HCT116 (cell line): ENCODE results near the gene ALKBH6. TPM values are rescaled to one million over a fixed set of nuclear protein-coding genes. Genes with fewer than 3 reads are reported as not detected.

Experiments
- ATAC-seq: fragments of 200-7000 bp; cut with Tn5 transposase; 2 replicates; pipeline ENCODE4 v1.9.1; 2020; ENCODE audit warnings: mild to moderate bottlenecking, moderate library complexity
- BruUV-seq: library from RNA; stranded (reverse); fragments of 400-500 nt; replicated peaks from 2 replicates; lab custom pipeline; 2021; lab: Mats Ljungman, UMichigan
- CTCF ChIA-PET: fragments of 300-600 bp; sonication (Branson Sonifier 250); formaldehyde crosslinking; loops from one replicate; lab custom pipeline; 2021; ENCODE audit warnings: antibody characterized with exemption; lab: Charles Lee
- POLR2A ChIA-PET: fragments of 300-600, 350-600 bp; sonication (Branson Sonifier 250); formaldehyde crosslinking; loops from one replicate; lab custom pipeline; 2021; ENCODE audit warnings: antibody characterized with exemption; lab: Charles Lee
- RAD21 ChIA-PET, 2 experiments: fragments of 300-600 bp; sonication (Branson Sonifier 250); formaldehyde crosslinking; loops; one replicate each; lab custom pipeline; 2023; ENCODE audit warnings: low total read pairs in 2 of 2; ENCODE audit not compliant: uncharacterized antibody in 2 of 2, unreplicated experiment in 2 of 2, low non-redundant PET in 1 of 2; lab: Charles Lee
- DNase-seq: peaks from one replicate; pipeline ENCODE4 v3.0.0-alpha.2; 2010; ENCODE audit warnings: low read depth, low spot score
- H2AFZ ChIP-seq: fragments of 200-600 bp; shearing (Covaris generic), sonication (generic); 2 replicates; pipeline ENCODE4 v1.6.1; 2017; ENCODE audit warnings: low read depth, mixed run types, mixed read lengths, antibody characterized with exemption, low read length; ENCODE audit not compliant: poor library complexity, severe bottlenecking
- H3K27ac ChIP-seq: 2 replicates; pipeline ENCODE4 v1.5.1; 2012; ENCODE audit warnings: low read depth, low read length
- H3K27me3 ChIP-seq: fragments of 200-600 bp; sonication (generic); 2 replicates; pipeline ENCODE4 v1.6.1; 2016; ENCODE audit warnings: mixed run types, low read length, mixed read lengths; ENCODE audit not compliant: insufficient read depth
- H3K36me3 ChIP-seq, 2 experiments: fragments of 200-500 bp in 1 of 2; fragments of 200-600 bp in 1 of 2; sonication (Bioruptor generic) in 1 of 2; sonication (generic) in 1 of 2; 2 replicates each; pipeline versions ENCODE4 v1.5.1 to v1.6.1; 2014 to 2016; ENCODE audit warnings: low read length in 2 of 2, inconsistent platforms in 1 of 2, mixed read lengths in 1 of 2, mixed run types in 1 of 2; ENCODE audit not compliant: insufficient read depth in 2 of 2, control insufficient read depth in 1 of 2
- H3K4me1 ChIP-seq, 2 experiments: fragments of 200-600 bp in 1 of 2; sonication (generic) in 1 of 2; 2 replicates each; pipeline versions ENCODE4 v1.5.1 to v1.6.1; 2012 to 2017; ENCODE audit warnings: low read length in 2 of 2, inconsistent platforms in 1 of 2, mild to moderate bottlenecking in 1 of 2, mixed read lengths in 1 of 2, mixed run types in 1 of 2, moderate library complexity in 1 of 2; ENCODE audit not compliant: insufficient read depth in 2 of 2, control insufficient read depth in 1 of 2
- H3K4me2 ChIP-seq: fragments of 200-600 bp; sonication (generic); 2 replicates; pipeline ENCODE4 v1.6.1; 2017; ENCODE audit warnings: mixed run types, low read length, mixed read lengths
- H3K4me3 ChIP-seq, 2 experiments: fragments of 200-600 bp in 1 of 2; sonication (generic) in 1 of 2; replicated peaks in 1 of 2; 2 replicates each; pipeline ENCODE4 v1.5.1; 2011 to 2016; ENCODE audit warnings: low read length in 2 of 2, control low read depth in 1 of 2, low read depth in 1 of 2, mild to moderate bottlenecking in 1 of 2, mixed read lengths in 1 of 2, mixed run types in 1 of 2
- H3K79me2 ChIP-seq: fragments of 200-600 bp; sonication (generic); 2 replicates; pipeline ENCODE4 v1.6.1; 2017; ENCODE audit warnings: mild to moderate bottlenecking, mixed run types, low read length, moderate library complexity, mixed read lengths; ENCODE audit not compliant: insufficient read depth
- H3K9ac ChIP-seq: fragments of 200-600 bp; sonication (generic); 2 replicates; pipeline ENCODE4 v1.6.1; 2016; ENCODE audit warnings: low read length, mixed read lengths
- H3K9me2 ChIP-seq: fragments of 200-600 bp; sonication (generic), shearing (Covaris generic); 2 replicates; pipeline ENCODE4 v1.6.1; 2017; ENCODE audit warnings: mixed run types, mild to moderate bottlenecking, moderate library complexity; ENCODE audit not compliant: insufficient read depth
- H3K9me3 ChIP-seq, 2 experiments: fragments of 200-500 bp in 1 of 2; fragments of 200-600 bp in 1 of 2; sonication (Bioruptor generic) in 1 of 2; sonication (generic) in 1 of 2; 2 replicates each; pipeline ENCODE4 v1.6.1; 2014 to 2017; ENCODE audit warnings: low read length in 2 of 2, mixed read lengths in 2 of 2, inconsistent platforms in 1 of 2, low read depth in 1 of 2, mild to moderate bottlenecking in 1 of 2, mixed run types in 1 of 2, moderate library complexity in 1 of 2; ENCODE audit not compliant: control insufficient read depth in 1 of 2, insufficient read depth in 1 of 2
- H4K20me1 ChIP-seq: fragments of 200-600 bp; sonication (generic), shearing (Covaris generic); 2 replicates; pipeline ENCODE4 v1.6.1; 2017; ENCODE audit warnings: mixed run types, mild to moderate bottlenecking, moderate library complexity; ENCODE audit not compliant: insufficient read depth
- EZH2phosphoT487 ChIP-seq: fragments of 200-600 bp; IDR thresholded peaks from 2 replicates; pipeline ENCODE4 v1.6.1; 2018; ENCODE audit warnings: antibody characterized with exemption, borderline replicate concordance
- REST ChIP-seq: IDR thresholded peaks from 2 replicates; pipeline ENCODE4 v1.6.1; 2012; ENCODE audit warnings: low read depth
- intact Hi-C: fragments of 100-400 bp; cut with micrococcal nuclease; formaldehyde crosslinking; loops from 2 replicates; pipeline ENCODE4 v1.10.0; 2022
- total RNA-seq: library from RNA; stranded (reverse); gene quantifications from one replicate; pipeline ENCODE4 v1.2.1, GENCODE V29; 2021; ENCODE audit not compliant: unreplicated experiment

The ALKBH6 gene
- total RNA-seq, 1 experiment from 2014 or later, result 28.6 TPM

GRCh38 chr19:36001605-36002004, 12.4 kb downstream of the ALKBH6 start (continued):
- TF ChIP-seq EZH2phosphoT487, result no peak

DNA sequence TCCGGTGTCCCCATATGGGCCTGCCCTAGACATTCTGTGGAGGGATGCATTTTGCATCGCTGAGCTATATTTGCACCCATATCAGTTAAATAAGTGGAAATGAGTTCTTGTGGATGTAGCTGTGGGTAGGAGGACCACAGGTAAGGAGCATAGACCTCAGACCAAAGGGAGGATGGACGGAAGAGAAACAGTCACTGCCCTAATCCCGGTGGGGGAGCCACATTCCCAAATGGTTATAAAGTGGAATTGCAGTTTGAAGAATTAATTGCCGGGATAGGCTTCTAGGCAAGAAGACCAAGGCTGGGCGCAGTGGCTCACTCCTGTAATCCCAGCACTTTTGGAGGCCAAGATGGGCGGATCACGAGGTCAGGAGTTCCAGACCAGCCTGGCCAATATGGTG, 17.2 kb downstream of the ALKBH6 start:
- Histone ChIP-seq H2AFZ (no peak overlapping the region), H3K36me3 (0 out of 4 replicates have a peak, but pooled peaks cover 0 to 3% of the 10 kb centered on the region in 2 experiments), H3K27me3 (no peaks in the 10 kb centered on the region), H3K27ac (peak overlapping the region; percentile 22; the same call in 1 of the 2 replicates), H3K9me3 (no peaks in the 10 kb centered on the region), H4K20me1 (no peaks in the 10 kb centered on the region), H3K4me2 (peak overlapping the region; percentile 92), H3K4me1 (peaks cover 12 to 20% of the 10 kb centered on the region in 2 experiments), H3K9me2 (no peaks in the 10 kb centered on the region), H3K79me2 (peaks cover 41% of the 10 kb centered on the region), H3K4me3 (peak overlapping the region in 1 of 2 experiments; percentile 94; a peak in 3 of 4 replicates), H3K9ac (peak overlapping the region; percentile 78; the same call in 1 of the 2 replicates)
- ChIA-PET POLR2A (interaction anchor here (2.1 kb wide), 1 partner anchor 12 kb away, joined by 7 read pairs; the partner anchor contains the start of gene SYNE4), RAD21 (no interaction called here), CTCF (interaction anchor here (1.3 kb wide), 1 partner anchor 9 kb away, joined by 3 read pairs; no protein-coding TSS in a partner anchor)
- no peak for DNase-seq
- no peak for ATAC-seq
- intact Hi-C loops, result no loop called here
- BruUV-seq, result no TSS peak
- no peak for TF ChIP-seq REST
